ENCODE results near the gene PRSS21.

The PRSS21 gene

GRCh38 chr16:2816751-2817339, at the start of gene PRSS21:
TSS of gene PRSS21 (plus strand) at chr16:2817237. CDS start at chr16:2817269, 32 bp downstream.
- DNase-seq, result no peak

- no peak for DNase-seq
Measured at GRCh38 chr16:2767891-2768290, 49.1 kb upstream of the PRSS21 start.

GRCh38 chr16:2768403-2769089, 48.5 kb upstream of the PRSS21 start:
- no peak for DNase-seq

- DNase-seq, result no peak
Measured at GRCh38 chr16:2769100-2769529, 47.9 kb upstream of the PRSS21 start.

GRCh38 chr16:2769675-2770056, 47.4 kb upstream of the PRSS21 start:
- no peak for DNase-seq

GRCh38 chr16:2770057-2770951, 46.7 kb upstream of the PRSS21 start:
- DNase-seq, result no peak

GRCh38 chr16:2771496-2772402, 45.3 kb upstream of the PRSS21 start:
- DNase-seq, result no peak

GRCh38 chr16:2773188-2773968, 43.7 kb upstream of the PRSS21 start:
- DNase-seq, result no peak

- DNase-seq, result no peak
Measured at GRCh38 chr16:2774161-2774891, 42.7 kb upstream of the PRSS21 start.

- no peak for DNase-seq
Measured at GRCh38 chr16:2775131-2775716, 41.8 kb upstream of the PRSS21 start.

GRCh38 chr16:2775765-2776499, 41.1 kb upstream of the PRSS21 start:
- DNase-seq, result no peak

- DNase-seq, result no peak
Measured at GRCh38 chr16:2776500-2777139, 40.4 kb upstream of the PRSS21 start.

GRCh38 chr16:2777231-2777902, 39.7 kb upstream of the PRSS21 start, which contains the start of gene ELOB:
TSS of gene ELOB (minus strand) at chr16:2777280. CDS start at chr16:2777239, 41 bp downstream.
- DNase-seq, result peak; percentile 54

- DNase-seq, result no peak
Measured at GRCh38 chr16:2777903-2778629, 39.0 kb upstream of the PRSS21 start.

- DNase-seq, result no peak
Measured at GRCh38 chr16:2778630-2778958, 38.4 kb upstream of the PRSS21 start.

GRCh38 chr16:2779151-2779920, 37.7 kb upstream of the PRSS21 start:
- no peak for DNase-seq

Data from NCI-H510A (cell line).